GM23338 (cell line): Measurements from ENCODE around the gene SLC45A1. TPM values are rescaled to one million over a fixed set of nuclear protein-coding genes. Genes with fewer than 3 reads are reported as not detected.
A peak's percentile ranks its signal among the peaks of the same experiment; 100 is the strongest.

Experiments
- ATAC-seq: fragments of 200-7000 bp; cut with Tn5 transposase; 3 replicates; pipeline ENCODE4 v1.9.1; 2020
- DNase-seq: peaks from one replicate; pipeline ENCODE4 v3.0.0-alpha.2; 2015; ENCODE audit warnings: low spot score
- H2AFZ ChIP-seq: fragments of 200-600 bp; sonication (generic); 2 replicates; pipeline ENCODE4 v1.8.0; 2016; ENCODE audit warnings: antibody characterized with exemption, mild to moderate bottlenecking, moderate library complexity
- H3F3A ChIP-seq: fragments of 200-600 bp; sonication (generic); replicated peaks from 2 replicates; pipeline ENCODE4 v1.8.0; 2017; ENCODE audit warnings: antibody characterized with exemption, mixed run types, low read depth
- H3K27ac ChIP-seq: fragments of 200-600 bp; sonication (generic); 2 replicates; pipeline ENCODE4 v1.6.1; 2016; ENCODE audit warnings: low read depth
- H3K27me3 ChIP-seq: fragments of 200-600 bp; sonication (generic); 2 replicates; pipeline ENCODE4 v1.8.0; 2016; ENCODE audit warnings: mild to moderate bottlenecking, mixed run types, moderate library complexity; ENCODE audit not compliant: insufficient read depth
- H3K36me3 ChIP-seq: fragments of 200-600 bp; sonication (generic); 2 replicates; pipeline ENCODE4 v1.8.0; 2016; ENCODE audit warnings: mild to moderate bottlenecking; ENCODE audit not compliant: insufficient read depth
- H3K4me1 ChIP-seq: fragments of 200-600 bp; sonication (generic); 2 replicates; pipeline ENCODE4 v1.8.0; 2016; ENCODE audit warnings: mild to moderate bottlenecking, moderate library complexity; ENCODE audit not compliant: insufficient read depth
- H3K4me2 ChIP-seq: fragments of 200-600 bp; sonication (generic); 2 replicates; pipeline ENCODE4 v1.7.1; 2017; ENCODE audit warnings: mixed run types
- H3K4me3 ChIP-seq: fragments of 200-600 bp; sonication (generic); 2 replicates; pipeline ENCODE4 v1.6.1; 2016; ENCODE audit warnings: mixed run types
- H3K79me2 ChIP-seq: fragments of 200-600 bp; sonication (generic); replicated peaks from 2 replicates; pipeline ENCODE4 v1.8.0; 2017; ENCODE audit warnings: mild to moderate bottlenecking; ENCODE audit not compliant: insufficient read depth
- H3K9me2 ChIP-seq: fragments of 200-600 bp; sonication (generic); 2 replicates; pipeline ENCODE4 v1.8.0; 2017; ENCODE audit not compliant: insufficient read depth
- H4K20me1 ChIP-seq: fragments of 200-600 bp; sonication (generic); replicated peaks from 2 replicates; pipeline ENCODE4 v1.8.0; 2017; ENCODE audit warnings: mild to moderate bottlenecking; ENCODE audit not compliant: insufficient read depth
- H3K27ac Mint-ChIP-seq: 2 replicates; pipeline ENCODE4 v1.8.0; 2020; ENCODE audit warnings: inconsistent platforms, mild to moderate bottlenecking, moderate library complexity, mixed read lengths
- H3K27me3 Mint-ChIP-seq: 3 replicates; pipeline ENCODE4 v1.8.0; 2022; ENCODE audit warnings: low read depth, mild to moderate bottlenecking, moderate library complexity, mixed read lengths, inconsistent platforms; ENCODE audit not compliant: insufficient read depth, poor library complexity
- H3K36me3 Mint-ChIP-seq: 3 replicates; pipeline ENCODE4 v1.8.0; 2021; ENCODE audit warnings: low read depth, mild to moderate bottlenecking, inconsistent platforms, moderate library complexity, mixed read lengths
- H3K4me1 Mint-ChIP-seq: 3 replicates; pipeline ENCODE4 v1.8.0; 2020; ENCODE audit warnings: mild to moderate bottlenecking, inconsistent platforms, mixed read lengths
- H3K4me3 Mint-ChIP-seq: 3 replicates; pipeline ENCODE4 v1.8.0; 2021; ENCODE audit warnings: moderate library complexity, mild to moderate bottlenecking, inconsistent platforms, mixed read lengths
- H3K9me3 Mint-ChIP-seq: 3 replicates; pipeline ENCODE4 v1.8.0; 2020; ENCODE audit warnings: moderate library complexity, mild to moderate bottlenecking, inconsistent platforms, mixed read lengths
- CREB1 ChIP-seq: fragments of 250-450 bp; sonication (Bioruptor Pico); IDR thresholded peaks from 2 replicates; pipeline ENCODE4 v1.5.0; 2020; ENCODE audit warnings: low read depth, mild to moderate bottlenecking, moderate library complexity
- CTCF ChIP-seq, 2 experiments: fragments of 200-600 bp in 1 of 2; sonication (generic) in 1 of 2; conservative IDR thresholded peaks; 2 replicates each; pipeline versions ENCODE4 v1.5.1 to v1.6.1; 2016 to 2017; ENCODE audit warnings: antibody characterized with exemption in 2 of 2, low read depth in 2 of 2, mild to moderate bottlenecking in 2 of 2, moderate library complexity in 1 of 2
- ETS1 ChIP-seq: IDR thresholded peaks from 2 replicates; pipeline ENCODE4 v1.6.1; 2016; ENCODE audit warnings: antibody characterized with exemption
- EZH2 ChIP-seq: fragments of 200-600 bp; sonication (generic); IDR thresholded peaks from one replicate; pipeline ENCODE4 v1.8.0; 2017; ENCODE audit warnings: antibody characterized with exemption, mild to moderate bottlenecking, low read depth; ENCODE audit not compliant: unreplicated experiment
- EZH2phosphoT487 ChIP-seq: fragments of 200-600 bp; sonication (generic); IDR thresholded peaks from one replicate; pipeline ENCODE4 v1.8.1; 2018; ENCODE audit warnings: antibody characterized with exemption; ENCODE audit not compliant: unreplicated experiment
- JUNB ChIP-seq: IDR thresholded peaks from one replicate; pipeline ENCODE4 v1.6.1; 2016; ENCODE audit warnings: antibody characterized with exemption; ENCODE audit not compliant: unreplicated experiment
- NANOG ChIP-seq: IDR thresholded peaks from 2 replicates; pipeline ENCODE4 v1.6.1; 2016; ENCODE audit warnings: antibody characterized with exemption, borderline replicate concordance
- POLR2AphosphoS5 ChIP-seq: IDR thresholded peaks from 2 replicates; pipeline ENCODE4 v1.6.1; 2016; ENCODE audit warnings: antibody characterized with exemption, low read depth
- REST ChIP-seq: IDR thresholded peaks from one replicate; pipeline ENCODE4 v1.6.1; 2018; ENCODE audit warnings: antibody characterized with exemption; ENCODE audit not compliant: unreplicated experiment
- STAT1 ChIP-seq: IDR thresholded peaks from one replicate; pipeline ENCODE4 v1.6.1; 2016; ENCODE audit warnings: antibody characterized with exemption; ENCODE audit not compliant: unreplicated experiment
- ZNF114 ChIP-seq: fragments of 250-450 bp; sonication (Bioruptor Pico); IDR thresholded peaks from 2 replicates; pipeline ENCODE4 v1.5.0; 2020; ENCODE audit warnings: mild to moderate bottlenecking, moderate library complexity
- ZNF331 ChIP-seq: fragments of 250-450 bp; sonication (Bioruptor Pico); IDR thresholded peaks from 2 replicates; pipeline ENCODE4 v1.5.0; 2020; ENCODE audit warnings: low read depth, mild to moderate bottlenecking, moderate library complexity
- ZNF462 ChIP-seq: fragments of 250-450 bp; sonication (Bioruptor Pico); IDR thresholded peaks from 2 replicates; pipeline ENCODE4 v1.5.0; 2020; ENCODE audit warnings: mild to moderate bottlenecking, moderate library complexity
- polyA plus RNA-seq: library from polyadenylated mRNA; unstranded; fragments of >200 nt; fragmentation: Nextera tagmentation; extraction: Ambion mirVana; gene quantifications from 2 replicates; pipeline ENCODE4 v1.2.1, GENCODE V29; 2016
- total RNA-seq: library from RNA; depleted of rRNA; stranded (reverse); fragments of >200 nt; shearing (Covaris generic); gene quantifications from 2 replicates; pipeline ENCODE4 v1.2.3, GENCODE V29; 2014

The SLC45A1 gene
- total and polyA plus RNA-seq, 2 experiments from 2014 or later, result 1.3 to 2.3 TPM

GRCh38 chr1:8392522-8392921 lies 74.6 kb downstream of the SLC45A1 start:
- H3K79me2 ChIP-seq, result peaks cover 96% of the 10 kb centered on the region
- H3K4me3 ChIP-seq, result no peak overlapping the region
- TF ChIP-seq ETS1 (no peak), ZNF462 (CRISPR knock-in tag) (no peak), STAT1 (no peak), JUNB (no peak), CREB1 (CRISPR knock-in tag) (no peak), CTCF (conservative IDR thresholded peaks at IDR 0.05; ENCODE audit: low read depth in 2 of 2) (no peak), POLR2AphosphoS5 (no peak), ZNF331 (no peak), NANOG (no peak), ZNF114 (CRISPR knock-in tag) (no peak), EZH2phosphoT487 (no peak), REST (no peak), EZH2 (no peak)
- no peaks in the 10 kb centered on the region for H3K27me3 ChIP-seq
- H3K4me1 Mint-ChIP-seq, result peaks cover 46% of the 10 kb centered on the region
- H3K27ac ChIP-seq, result no peak overlapping the region
- peaks cover 15% of the 10 kb centered on the region for H3K36me3 Mint-ChIP-seq
- no peak overlapping the region for H3K4me2 ChIP-seq
- no peaks in the 10 kb centered on the region for H3F3A ChIP-seq
- DNase-seq (no peak), ATAC-seq (no peak)
- H4K20me1 ChIP-seq, result peaks cover 20% of the 10 kb centered on the region
- H3K9me2 ChIP-seq, result no peaks in the 10 kb centered on the region
- H3K27ac Mint-ChIP-seq, result peak overlapping the region; percentile 14; the same call in 1 of the 2 replicates
- peaks cover 2% of the 10 kb centered on the region for H3K27me3 Mint-ChIP-seq
- no peak overlapping the region for H2AFZ ChIP-seq
- H3K4me1 ChIP-seq, result peaks cover 29% of the 10 kb centered on the region
- no peaks in the 10 kb centered on the region for H3K36me3 ChIP-seq
- no peaks in the 10 kb centered on the region for H3K9me3 Mint-ChIP-seq
- H3K4me3 Mint-ChIP-seq, result no peak overlapping the region
